ENCODE data around the gene TAF7.
"Not testable (repeated sequence)": the region's sequence is repeated elsewhere in the genome, so short reads cannot be mapped to it uniquely, and the experiment has no call there.

The TAF7 gene

DNA sequence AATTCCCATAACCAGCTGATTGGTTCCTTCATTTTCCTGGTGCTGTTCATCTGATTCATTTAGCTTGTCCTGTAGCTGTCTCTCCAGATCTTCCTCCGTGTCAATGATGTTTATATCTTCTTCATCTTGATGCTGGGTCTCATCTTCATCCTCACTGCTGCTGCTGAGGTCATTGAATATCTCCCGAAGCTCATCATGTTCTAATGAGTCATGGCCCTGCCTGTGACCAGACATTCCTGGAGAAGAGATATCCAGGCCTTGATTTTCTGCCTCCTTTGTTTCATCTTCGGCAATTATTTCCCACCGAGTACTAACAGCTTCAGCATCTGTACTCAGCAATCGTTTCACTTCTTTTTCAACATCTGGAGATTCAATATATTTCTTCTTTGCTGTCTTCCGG is 1.4 kb downstream of the TAF7 start:
- Histone ChIP-seq H3K27ac (no peak overlapping the region), H3K4me3 (peak overlapping the region; percentile 86)
- DNase-seq (ENCODE audit: low spot score): no peak
- TF ChIP-seq, protein P1, sequence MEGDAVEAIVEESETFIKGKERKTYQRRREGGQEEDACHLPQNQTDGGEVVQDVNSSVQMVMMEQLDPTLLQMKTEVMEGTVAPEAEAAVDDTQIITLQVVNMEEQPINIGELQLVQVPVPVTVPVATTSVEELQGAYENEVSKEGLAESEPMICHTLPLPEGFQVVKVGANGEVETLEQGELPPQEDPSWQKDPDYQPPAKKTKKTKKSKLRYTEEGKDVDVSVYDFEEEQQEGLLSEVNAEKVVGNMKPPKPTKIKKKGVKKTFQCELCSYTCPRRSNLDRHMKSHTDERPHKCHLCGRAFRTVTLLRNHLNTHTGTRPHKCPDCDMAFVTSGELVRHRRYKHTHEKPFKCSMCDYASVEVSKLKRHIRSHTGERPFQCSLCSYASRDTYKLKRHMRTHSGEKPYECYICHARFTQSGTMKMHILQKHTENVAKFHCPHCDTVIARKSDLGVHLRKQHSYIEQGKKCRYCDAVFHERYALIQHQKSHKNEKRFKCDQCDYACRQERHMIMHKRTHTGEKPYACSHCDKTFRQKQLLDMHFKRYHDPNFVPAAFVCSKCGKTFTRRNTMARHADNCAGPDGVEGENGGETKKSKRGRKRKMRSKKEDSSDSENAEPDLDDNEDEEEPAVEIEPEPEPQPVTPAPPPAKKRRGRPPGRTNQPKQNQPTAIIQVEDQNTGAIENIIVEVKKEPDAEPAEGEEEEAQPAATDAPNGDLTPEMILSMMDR (IDR thresholded peaks at IDR 0.05): no peak

DNA sequence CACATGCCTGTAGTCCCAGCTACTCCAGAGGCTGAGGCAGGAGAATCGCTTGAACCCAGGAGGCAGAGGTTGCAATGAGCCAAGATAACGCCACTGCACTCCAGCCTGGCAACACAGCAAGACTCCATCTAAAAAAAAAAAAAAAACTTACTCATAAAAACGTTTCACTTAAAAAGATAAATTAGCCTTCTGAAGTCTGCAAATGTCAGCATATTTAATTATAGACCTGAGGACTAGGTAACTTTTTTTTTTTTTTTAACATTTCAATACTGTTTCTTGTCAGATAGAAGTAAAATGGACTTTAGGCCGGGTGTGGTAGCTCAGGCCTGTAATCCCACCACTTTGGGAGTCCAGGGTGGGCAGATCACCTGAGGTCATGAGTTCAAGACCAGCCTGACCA is 3.6 kb downstream of the TAF7 start:
- DNase-seq (ENCODE audit: low spot score); H3K27ac ChIP-seq; H3K4me3 ChIP-seq: not testable (repeated sequence)

DNA sequence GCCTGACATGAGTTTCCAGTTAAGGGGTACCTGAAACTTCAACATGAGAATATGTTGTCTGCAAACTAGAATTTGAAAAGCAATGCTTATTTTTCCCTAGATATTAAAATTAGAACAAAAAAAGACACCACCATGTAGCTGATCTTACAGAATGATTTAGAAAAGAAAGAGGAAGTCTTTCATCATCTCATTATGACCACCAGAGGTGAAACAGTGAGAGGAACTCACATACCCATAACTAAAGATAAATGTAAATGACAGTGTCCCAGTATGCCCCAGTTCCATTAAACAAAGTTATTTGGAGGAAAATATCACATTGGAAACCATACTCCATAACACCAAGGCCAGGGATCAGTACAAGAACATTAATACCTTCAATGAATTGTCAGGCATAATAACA is 6.9 kb downstream of the TAF7 start:
- TF ChIP-seq, protein P1 (IDR thresholded peaks at IDR 0.05): no peak
- Histone ChIP-seq H3K27ac (no peak overlapping the region), H3K4me3 (no peak overlapping the region)
- no peak for DNase-seq (ENCODE audit: low spot score)

DNA sequence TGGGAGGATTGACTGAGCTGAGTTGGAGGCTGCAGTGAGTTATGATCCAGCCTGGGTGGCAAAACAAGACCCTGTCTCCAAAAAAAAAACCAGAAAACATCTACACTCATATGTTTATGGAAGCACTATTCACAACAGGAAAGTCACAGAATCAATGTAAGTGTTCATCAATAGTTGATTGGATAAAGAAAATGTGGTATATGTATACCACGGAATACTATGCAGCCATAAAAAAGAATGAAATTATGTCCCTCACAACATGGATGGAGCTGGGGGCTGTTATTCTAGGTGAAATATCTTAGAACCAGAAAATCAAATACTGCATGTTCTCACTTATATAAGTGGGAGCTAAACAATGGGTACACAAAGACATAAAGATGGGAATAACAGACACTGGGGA is 14.0 kb downstream of the TAF7 start:
- no peak for DNase-seq (ENCODE audit: low spot score)
- TF ChIP-seq, protein P1 (IDR thresholded peaks at IDR 0.05): no peak
- Histone ChIP-seq H3K4me3 (no peak overlapping the region), H3K27ac (no peak overlapping the region)

DNA sequence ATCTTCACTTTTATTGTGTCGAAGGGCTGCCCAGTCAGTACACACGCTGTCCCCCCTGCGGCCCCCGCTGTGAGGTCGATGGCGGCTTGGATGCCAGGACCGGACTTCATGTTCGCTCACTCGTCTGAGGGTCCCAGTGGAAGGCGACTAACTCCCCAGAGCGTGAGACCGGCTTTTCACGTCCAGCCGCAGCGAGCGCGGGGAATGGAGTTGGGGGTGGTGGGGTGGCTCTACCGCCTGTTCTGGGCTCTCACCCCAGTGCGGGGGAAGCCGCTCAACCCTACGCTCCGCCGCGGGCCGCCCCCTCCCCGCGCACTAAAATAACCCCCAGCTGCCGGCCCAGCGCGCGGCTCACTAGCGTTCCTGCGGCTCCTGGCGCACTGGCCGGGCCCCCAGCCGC is 16.8 kb downstream of the TAF7 start, which contains the start of gene SLC25A2:
TSS of gene SLC25A2 (minus strand) at position 294 of the 400 bp plus-strand sequence. CDS start at position 110, 184 bp downstream.
- TF ChIP-seq, protein P1 (IDR thresholded peaks at IDR 0.05): no peak

DNA sequence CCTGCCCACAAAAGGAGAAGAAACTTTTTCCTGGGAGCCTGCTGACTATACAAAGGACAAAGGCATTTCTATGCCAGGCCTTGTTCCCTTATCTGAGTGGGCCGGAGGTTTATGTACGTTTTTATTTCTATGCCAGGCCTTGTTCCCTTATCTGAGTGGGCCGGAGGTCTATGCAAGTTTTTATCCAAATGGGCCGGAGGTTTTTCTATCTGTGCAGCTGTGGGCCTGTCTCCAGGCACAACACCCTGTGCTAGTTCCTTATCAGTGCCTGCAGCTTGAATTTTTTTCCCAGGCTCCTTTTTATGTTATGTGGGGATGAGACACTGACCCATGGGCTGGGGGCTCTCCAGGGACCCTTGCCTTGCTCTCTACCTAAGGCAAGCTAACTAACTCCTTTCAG is 22.2 kb downstream of the TAF7 start:
- TF ChIP-seq, protein P1 (IDR thresholded peaks at IDR 0.05): no peak
- H3K4me3 ChIP-seq: no peak overlapping the region
- DNase-seq (ENCODE audit: low spot score): no peak
- no peak overlapping the region for H3K27ac ChIP-seq

More for the DNA sequence above, 16.8 kb downstream of the TAF7 start, which contains the start of gene SLC25A2:
- peak within 1 kb of the TSS; percentile 40 for H3K4me3 ChIP-seq
- no peak within 1 kb of the TSS for H3K27ac ChIP-seq
- no peak for DNase-seq (ENCODE audit: low spot score)

DNA sequence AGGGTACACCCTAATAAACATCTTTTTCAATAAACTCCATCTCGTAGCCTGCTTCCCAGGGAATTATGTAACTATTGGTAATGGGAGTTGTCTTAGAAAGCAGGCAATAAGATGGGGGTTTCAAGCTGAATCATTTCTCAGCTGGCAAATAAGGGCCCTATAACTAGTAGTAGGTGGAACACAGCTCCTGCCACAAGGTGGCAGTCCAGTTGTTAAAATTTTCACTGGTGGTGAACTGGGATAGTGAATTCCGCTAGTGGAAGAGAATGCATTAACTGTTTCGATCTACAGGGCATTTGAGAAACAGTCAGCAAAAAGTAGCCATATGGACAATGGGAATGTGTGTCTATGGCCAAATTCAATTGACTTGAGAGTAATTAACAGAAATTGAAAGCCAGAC is 47.7 kb downstream of the TAF7 start:
- TF ChIP-seq, protein P1 (IDR thresholded peaks at IDR 0.05): no peak
- H3K4me3 ChIP-seq: no peak overlapping the region
- DNase-seq (ENCODE audit: low spot score): no peak
- H3K27ac ChIP-seq: no peak overlapping the region

DNA sequence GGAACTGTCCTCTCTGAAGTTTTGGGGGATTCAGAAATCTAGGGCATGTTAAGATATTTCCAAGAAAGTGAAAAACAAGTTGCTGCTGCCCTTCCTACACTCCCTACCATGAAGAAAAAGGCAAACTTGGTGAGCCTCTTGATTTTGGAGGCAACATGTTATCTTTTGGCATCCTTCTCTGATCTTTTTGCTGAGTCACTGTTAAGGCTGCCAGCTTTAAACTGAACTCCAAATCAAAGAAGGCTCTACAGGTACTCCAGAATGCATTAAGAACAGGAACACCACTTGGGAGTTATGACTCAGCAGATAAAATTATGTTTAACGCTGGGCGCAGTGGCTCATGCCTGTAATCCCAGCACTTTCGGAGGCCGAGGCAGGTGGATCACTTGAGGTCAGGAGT is 51.4 kb downstream of the TAF7 start:
- TF ChIP-seq, protein P1 (IDR thresholded peaks at IDR 0.05): no peak
- DNase-seq (ENCODE audit: low spot score): no peak
- Histone ChIP-seq H3K27ac (no peak overlapping the region), H3K4me3 (no peak overlapping the region)
